HG03045 (cell line): ENCODE data around the gene HYCC1.

Experiments used
- ATAC-seq: cut with Tn5 transposase; IDR thresholded peaks from one replicate; pipeline ENCODE4 v1.9.1; 2021; ENCODE audit warnings: mild to moderate bottlenecking, moderate library complexity; ENCODE audit not compliant: unreplicated experiment

HYCC1 gene

DNA sequence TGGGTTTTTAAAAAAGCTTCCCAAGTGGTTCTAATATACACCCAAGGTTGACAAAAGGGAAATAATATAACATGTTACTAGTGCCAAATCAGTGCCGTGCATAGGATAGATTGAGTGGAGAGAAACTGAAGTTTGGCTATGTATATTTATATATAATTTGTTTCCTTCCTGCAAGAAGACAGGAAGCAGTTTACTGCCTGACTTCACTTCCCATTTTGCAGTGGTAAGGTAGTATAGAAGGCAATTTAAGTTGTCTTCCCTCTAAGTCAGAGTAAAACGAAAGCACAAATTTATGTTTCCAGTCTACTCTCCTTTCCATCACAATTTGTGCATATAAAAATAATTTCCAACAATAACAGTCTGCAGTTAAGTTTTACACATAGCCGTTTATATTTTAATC, 3.4 kb upstream of the HYCC1 start:
- ATAC-seq: no peak

DNA sequence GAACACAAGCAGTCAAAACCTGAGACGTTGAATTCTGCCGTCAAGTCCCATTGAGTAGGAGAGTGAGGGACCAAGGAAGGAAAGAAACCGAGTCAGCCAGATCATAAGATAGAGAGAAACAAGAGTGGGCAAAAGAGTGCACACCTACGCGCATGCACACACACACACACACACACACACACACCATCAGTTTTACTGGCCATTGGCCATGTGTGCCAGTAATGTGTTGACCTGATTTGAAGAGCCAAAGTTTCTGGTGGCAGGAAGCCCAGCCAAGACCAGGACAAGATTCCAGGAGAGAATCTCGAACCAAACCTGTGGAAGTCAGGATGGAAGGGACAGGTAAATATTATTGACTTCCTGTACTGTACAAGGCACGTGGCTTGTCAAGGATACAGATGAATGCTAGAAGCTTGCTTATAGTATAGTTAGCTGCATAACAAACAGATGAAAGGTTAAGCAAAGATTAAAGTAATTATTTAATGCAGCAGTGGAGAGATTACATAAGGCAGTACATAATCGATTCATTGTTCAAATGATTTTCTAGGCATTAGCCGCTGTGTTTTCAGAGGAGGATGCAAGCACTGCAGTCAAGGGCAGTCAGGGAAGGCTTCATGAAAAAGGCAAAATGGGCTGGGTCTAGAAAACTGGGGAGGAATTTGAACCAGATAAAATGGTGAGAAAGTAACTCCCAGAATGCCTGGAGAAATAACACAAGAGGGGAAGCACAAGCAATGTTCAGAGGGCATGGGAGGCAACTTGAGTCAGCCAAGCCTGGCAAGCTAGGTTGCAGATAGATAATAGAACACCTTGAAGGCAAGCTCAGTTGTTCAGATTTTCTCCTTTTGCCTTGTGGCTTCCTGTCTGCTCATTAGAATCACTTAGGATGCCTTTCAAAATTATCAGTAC, 2.7 kb upstream of the HYCC1 start:
- ATAC-seq: no peak

DNA sequence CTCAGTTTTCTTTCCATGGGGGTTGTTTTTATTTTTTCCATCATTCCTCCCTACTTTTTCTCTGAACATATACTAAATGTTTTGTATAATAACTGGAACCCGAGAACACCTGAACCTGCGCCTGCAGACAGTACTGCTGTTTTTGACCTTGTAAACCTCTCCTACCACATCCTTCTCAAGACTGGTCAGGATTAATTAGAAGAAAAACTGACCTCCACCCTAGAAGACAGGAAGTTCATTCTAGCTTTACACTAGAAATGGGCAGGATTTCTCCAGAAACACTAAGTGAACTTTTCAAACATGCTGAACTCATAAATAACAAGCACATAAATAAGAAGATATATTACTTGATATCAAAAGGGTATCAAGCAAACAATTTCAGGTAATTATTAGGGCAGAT, 751 bp upstream of the HYCC1 start:
- ATAC-seq: no peak

DNA sequence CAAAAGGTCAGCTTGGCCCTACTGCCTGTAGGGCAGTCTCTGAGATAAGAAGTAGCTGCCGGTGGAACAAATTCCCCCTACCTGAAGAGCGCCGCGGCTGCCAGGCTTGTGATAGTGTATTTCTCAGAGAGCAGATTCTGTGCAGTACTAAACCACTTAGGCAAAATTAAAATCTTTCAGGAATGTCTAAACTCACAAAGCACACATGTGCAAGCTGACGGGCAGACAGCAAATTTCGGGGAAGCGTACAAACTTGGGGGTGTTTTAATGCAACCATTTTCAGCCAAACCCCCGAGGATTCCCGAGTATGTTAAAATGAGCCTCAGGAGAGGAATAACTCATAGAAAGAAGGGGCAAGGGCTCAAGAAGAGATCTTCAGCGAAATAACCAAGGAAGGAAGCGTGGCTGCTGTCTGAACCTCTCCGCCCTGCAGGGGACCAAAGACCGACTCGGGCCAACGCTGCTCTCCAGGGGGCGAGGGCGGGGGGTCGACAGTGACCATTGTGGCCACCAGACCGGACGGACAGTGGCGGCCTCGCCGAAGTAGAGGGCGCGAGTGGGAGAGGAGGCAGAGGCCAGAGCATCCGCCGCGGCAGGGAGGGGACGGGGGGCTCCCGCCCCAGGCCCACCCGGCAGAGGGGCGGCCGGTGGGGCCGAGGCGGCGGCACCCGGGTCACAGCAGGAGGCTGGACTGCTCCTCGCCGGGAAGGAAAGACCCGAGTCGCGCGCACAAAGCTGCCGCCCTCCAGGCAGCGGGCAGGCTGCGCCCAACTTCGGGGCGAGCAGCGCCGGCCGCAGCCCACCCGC, 819 bp downstream of the HYCC1 start:
- peak; percentile 13 for ATAC-seq

DNA sequence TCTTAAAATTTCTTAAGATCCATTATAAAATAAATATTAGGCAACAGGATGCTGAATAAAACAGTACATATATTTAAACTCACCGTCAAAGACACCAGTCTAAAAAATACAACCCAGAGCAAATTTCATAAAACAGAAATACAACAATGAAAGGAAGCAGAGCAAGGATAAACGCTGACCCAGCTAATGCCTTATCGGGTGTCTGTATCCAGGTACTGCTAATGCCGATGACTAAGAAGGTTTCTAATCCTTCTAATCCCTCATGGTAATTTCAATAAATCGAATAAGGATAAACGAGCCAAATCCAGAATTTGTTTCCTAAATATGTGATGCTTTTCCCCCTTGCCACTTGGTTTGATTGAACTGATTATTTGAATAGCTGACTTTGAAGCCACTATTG, 1.7 kb downstream of the HYCC1 start:
- no peak for ATAC-seq

DNA sequence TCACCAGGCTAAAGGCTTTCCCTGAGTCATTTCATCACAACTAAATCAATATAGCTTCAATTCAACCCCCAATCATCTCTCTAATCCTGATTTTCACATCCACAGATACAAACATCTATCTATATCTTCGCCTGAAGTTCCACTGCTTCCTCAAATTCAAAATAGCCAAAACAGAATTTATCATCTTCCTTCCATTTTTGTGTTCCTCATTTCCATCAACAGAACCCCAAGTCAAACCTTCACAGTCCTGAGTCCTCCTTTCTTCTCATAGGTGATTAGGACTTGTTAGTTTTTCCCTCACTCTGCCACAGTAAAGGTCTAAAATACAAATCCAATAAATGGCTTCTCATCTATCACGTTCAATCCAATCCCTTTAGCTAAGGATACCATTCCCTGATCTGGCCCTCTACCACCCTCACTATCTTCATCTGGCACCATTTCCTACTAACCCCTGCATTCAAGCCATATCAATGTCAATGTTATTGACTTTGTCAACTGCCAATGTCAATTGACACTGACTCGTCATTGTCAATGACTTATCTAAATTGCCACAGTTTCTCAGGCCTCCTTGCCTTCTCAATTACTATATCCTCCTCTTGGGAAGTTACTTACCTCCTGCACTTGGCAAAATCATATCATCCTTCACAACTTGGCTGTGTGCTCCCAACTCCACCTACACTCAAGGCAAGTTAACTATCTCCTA, 2.6 kb downstream of the HYCC1 start:
- ATAC-seq: no peak

DNA sequence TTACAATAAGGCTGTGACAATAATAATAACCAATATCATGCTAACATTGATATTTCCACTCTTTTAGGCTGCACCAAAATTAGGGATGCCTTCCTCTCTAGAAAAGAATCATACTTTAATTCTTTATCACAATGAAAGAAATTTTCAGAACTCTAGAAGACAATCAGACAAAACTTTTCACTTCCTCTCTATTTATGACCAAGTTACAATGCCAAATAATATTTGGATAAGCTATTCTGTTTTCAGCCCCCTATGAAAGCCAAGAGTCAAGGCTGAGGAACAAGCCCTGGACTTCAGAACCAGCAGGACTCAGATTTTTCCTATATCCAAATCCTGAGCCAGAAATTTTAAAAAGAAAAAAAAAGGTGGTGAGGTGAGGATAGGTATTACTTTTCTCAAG, 4.6 kb downstream of the HYCC1 start:
- ATAC-seq: no peak

DNA sequence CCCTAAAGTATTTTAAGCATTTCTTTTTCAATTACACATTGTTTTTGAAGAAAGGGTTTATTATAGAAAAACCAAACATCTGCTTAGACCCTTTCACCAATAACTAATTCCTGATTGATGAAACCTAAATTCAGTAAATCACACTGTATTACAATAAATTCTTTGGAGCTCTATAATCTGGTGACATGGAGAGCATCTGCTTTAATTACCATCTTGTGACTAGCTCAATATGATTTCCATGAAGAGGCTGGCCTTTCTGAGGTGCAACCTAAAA, 9.7 kb downstream of the HYCC1 start:
- ATAC-seq: no peak

DNA sequence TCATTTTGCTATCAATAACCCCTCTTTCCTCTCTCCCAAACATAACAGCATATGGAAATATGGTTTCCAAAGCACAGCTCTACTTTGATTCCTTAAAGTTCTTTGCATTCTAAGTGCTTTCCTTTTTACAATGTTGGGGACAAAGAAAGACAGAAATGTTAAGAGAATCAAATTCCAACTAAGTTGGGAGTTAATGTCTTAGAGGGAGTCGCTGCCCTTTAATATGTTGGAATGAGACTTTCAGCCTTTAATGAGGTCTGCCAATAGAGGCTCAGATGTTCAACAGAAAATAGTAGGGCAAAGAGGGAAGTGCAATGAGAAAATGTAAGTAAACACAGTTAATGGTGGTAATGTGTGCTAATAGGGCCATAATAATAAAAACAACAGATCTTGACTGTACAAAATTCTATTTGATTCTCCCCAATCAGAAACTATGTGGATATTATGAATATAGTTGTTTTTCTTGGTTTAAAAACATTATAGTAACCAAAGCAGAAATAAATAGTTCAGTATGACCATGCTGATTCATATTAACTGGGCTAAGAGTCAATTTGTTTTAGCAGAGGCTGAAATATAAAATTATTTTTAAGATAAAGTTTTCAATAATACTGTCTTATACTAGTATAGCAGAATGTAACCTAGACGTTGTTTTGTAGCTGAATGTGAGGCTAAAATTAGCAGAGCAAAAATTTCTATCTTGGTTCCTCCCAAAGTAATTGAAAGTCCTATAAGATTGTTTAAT, 10.3 kb downstream of the HYCC1 start:
- ATAC-seq: no peak

DNA sequence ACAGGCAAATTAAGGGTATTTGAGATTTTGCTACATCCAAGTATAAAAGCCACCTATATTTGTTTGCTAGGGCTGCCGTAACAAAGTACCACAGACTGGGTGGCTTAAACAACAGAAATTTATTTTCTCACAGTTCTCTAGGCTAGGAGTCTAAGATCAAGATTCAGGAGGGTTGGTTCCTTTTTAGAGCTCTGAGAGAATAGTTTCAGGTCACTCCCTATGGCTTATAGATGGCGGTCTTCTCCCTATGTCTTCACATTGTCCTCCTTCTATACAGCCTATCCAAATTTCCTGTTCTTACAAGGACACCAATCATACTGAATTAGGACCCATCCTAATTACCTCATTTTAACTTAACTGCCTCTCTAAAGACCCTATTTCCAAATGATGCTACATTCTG, 11.2 kb downstream of the HYCC1 start:
- ATAC-seq: no peak

DNA sequence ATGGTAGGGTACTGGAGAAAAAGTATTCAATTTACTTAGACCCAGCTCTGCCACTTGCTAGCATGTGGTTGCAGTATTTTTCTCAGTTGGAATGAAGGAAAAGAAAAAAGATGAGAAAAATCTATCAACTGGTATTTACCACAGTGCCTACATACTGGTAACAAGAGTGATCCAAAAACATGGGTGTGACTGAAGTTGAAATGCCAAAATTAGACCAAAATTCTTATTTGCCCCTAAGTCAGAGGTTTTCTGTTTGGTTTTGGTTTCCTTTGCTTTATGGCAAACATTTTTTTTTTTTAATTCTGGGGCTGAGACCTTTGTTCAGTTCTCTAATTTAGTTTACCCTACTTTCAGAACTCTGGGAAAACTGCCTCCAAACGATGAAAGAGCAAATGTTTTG, 12.3 kb downstream of the HYCC1 start:
- no peak for ATAC-seq

DNA sequence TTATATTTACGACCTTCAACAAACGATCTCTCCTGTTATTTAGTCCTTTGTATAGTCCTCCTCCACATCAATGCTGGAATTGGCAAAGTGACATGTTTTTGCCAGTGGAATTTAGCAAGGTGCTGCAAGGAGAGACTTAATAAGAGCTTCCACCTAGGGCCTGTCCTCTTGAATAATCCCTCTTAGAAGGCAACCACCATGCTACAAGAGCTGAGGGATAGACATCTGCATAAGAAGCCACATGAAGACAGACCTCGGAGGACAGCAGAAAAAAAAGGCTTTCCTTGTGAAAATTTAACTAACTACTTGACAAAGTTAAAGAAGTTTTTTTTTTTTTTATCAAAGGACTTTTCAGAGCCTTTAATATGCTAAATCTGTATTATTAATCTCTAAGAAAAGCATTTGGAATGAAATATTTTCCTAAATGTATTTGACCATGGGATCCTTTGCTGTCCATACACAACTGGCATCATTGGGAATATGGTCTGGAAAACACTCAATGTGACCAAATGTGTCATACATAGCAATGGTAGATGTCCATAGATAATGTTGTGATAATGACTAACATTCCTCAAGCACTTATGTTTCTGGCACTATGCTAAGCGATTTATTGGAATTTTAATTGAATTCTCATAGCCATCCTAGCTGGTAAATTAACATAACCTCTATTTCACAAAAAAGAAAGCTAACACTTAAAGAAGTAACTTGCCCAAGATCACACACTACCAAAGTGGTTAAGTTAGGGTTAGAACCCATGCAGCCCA, 13.2 kb downstream of the HYCC1 start:
- ATAC-seq: no peak

DNA sequence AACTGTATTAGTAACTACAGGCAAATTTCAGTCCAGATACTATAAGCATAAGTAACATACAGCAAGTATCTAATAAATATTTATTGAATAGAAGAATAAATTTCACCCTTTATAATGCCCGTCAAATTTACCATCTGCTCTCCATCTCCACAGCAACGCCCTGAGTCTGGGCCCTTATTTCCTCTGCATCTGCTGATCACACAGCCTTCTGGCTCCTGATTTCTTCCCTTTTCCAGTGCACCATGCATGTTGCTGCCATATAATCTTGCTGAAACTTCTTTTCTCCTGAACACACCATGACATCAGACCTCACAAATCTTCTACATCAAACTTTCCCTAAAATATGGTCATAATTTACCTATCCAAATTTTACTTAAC, 15.4 kb downstream of the HYCC1 start:
- ATAC-seq: no peak

DNA sequence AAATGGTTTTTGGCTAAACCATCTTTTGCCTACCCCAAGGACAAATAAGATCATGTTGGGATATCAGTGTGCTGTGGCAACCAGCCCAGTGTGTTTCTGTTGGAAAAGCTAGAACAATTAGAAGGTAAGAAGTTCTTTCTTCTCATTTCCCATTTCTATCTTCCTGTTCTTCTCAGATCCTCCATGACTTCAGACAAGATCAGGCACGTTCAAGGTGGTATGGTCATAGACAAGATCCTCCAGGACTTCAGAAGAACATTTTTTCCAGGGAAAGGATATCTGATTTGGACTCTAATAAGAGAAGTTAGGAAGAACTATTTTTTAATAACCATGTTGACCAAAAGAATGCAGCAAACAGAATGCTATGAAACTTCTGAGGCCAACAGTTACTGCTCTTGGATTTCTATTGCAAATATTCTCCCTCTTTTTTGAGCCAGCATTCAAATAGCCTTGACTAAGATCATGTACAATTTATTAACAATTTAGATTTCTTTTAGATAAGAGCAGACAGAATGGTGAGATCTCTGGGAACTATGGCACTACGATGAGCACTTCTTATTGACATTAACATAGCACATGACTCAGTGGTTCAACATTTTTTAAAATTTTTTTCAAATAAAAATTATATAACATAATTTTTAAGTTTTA, 15.9 kb downstream of the HYCC1 start:
- ATAC-seq: no peak

DNA sequence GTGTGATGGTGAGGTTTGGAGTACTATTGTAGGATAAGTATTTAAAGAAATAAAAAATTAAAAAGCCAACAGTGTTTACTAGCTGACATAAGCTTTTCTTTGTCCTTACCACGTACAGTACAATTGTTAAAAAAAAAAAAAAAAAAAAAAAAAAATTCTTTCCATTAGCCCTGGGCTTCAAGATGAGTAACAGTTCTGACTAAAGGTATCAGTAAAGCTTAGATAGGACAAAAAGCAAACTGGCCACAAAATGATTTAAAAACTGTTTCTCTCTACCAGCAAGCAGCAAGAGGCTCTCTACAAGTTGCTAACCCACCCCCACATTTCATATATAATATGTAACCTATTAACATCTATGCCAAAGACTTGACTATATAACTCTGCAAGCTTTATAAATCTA, 17.5 kb downstream of the HYCC1 start:
- no peak for ATAC-seq

DNA sequence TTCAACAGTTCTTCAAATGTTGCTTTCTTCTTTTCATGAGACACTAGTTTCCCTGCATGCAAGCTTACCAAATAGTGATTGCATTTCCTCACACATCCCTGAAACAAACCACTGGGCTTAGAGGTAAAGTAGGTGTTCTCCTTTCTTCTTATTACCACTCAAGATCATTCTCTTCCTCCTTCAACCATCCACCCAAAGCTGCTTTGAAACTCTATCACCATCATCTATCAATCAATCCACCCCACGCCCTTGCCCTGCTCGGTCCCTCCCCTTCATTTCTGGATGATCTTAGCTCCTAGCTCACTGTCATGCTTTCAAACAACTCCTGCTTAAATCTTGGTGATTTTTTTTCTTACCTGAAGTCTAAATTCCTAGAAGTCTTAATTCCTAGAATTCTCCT, 18.9 kb downstream of the HYCC1 start:
- no peak for ATAC-seq

DNA sequence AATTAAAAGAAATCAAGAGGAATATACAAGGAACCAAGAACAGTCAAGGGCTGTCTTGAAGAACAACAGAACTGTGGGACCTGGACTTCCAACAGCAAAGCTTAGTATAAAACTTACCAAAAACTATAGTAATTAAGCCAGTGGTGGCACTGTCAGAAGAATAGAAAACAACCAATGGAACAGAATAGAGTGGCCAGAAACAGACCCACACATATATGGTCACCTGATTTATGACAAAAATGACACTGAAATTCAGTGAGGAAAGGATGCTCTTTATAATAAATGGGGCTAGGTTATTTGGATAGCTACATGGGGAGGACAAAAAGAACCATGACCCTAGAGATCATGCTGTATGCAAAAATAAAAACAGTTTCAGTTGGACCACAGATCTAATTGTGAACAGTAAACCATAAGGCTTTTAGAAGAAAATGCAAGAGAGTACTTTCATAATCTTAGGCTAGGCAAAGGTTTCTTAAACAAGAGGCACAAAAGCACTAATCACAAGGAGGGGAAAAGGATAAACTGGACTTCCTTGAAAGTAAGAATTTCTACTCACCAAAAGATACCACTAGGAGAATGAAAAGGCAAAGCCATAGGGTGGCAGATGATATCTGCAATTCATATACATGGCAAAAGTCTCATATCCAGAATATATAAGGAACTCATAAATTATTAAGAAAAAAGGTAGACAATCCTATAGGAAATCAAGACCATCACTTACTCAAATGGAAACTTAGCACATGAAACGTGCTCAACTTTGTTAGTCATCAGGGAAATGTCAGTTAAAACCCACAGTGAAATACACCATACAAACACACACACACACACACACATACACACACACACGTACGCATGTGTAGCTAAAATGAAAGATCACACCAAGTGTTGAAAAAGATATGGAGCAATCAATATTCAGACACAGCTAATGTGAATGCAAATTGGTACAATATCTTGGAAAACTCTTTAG, 20.8 kb downstream of the HYCC1 start:
- peak; percentile 69 for ATAC-seq

DNA sequence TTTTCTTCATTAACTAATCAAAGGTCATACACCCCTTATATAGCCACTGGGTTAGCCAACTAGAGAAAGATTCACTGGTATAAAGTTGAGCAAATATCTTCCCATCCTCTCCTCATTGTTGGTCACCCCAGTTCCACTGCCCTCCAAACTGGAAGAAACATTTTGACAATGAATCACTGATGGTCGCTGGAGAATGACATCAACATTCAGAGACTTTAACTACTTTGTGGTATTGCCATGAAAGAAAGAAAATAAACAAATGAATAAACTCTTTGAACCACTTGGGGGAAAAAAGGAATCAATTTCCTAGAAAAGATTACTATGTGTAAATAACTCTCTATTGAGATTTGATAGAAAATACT, 23.4 kb downstream of the HYCC1 start:
- ATAC-seq: no peak
